ENCODE results near the gene C6.

C6 gene

GRCh38 chr5:41118177-41118576 is 95.2 kb downstream of the C6 start:
- no peak for DNase-seq

- DNase-seq = no peak
These were observed 98.1 kb downstream of the C6 start for GRCh38 chr5:41115281-41115680.

GRCh38 chr5:41112486-41113455 is 100.6 kb downstream of the C6 start:
- DNase-seq = no peak

DNA sequence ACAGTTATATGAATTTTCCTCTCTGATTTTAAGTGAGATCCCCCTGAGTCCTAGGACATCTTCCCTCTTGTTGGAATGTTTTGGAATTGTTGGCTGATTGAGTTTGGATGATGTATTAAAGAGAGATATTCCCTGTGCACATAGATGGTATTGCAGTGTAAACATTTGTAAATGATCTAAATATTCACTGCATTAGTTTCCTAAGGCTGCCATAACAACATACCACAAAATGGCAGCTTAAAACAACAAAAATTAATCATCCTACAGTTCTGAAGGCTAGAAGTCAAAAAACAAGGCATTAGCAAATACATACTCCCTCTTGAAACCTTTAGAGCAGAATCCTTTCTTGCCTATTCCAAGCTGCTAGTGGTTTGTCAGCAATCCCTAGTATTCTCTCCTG is 104.1 kb downstream of the C6 start:
- DNase-seq = no peak

DNA sequence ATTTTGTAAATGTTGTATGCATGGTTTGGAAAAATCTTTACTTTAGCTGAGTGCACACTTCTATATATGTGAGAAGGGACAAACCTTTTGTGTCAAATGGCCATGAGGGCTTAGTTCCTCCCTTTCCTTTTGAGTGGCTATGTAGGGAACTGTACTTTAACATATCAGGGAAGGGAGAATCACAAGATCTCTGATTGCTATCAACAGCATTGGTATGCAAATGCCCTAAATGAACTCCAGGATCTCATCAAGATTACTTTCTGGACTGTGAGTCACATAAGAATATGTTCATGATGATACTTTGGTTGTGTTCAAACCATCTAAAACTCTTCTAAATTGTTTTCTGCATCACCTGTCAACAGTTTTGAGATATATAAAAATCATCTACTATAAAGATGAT is 111.0 kb downstream of the C6 start:
- no peak for DNase-seq

- no peak for DNase-seq
These were observed 115.7 kb downstream of the C6 start for GRCh38 chr5:41097642-41098041.

DNA sequence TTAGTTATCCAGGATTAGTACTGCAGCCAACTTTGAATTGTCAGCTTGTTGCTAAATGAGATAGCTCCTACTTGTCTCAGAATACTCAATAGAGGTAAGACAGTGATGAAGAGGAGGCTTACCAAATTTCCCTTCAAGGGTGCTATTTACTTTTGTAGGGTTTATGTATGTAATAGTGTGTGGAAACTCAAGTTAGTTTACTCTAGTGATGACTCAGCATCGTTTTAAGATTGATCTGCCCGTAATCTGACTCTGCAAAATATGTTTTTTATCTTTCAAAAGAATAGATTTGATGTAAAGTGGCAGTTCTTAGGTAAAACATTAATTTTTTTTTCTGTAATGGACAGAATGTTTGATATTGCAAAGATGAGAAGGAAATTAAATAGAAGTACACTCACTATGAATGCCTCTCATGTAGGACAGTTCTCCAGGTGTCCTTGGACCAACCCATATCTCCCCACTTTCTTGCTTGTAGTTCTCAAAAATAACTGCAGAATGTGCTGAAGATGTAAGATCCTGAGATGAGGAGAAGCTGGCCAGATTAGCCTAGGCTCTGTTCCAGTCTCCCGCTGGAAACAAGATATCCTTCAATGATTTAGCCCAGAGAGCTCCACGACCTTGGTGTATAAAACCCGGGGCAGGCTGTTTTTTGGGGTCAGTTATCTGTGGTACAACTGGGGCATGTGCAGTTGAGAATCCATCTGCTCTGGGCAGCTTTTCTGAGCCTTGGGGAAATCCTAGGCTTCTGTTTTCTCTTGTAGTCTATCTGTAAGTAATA is 117.8 kb downstream of the C6 start:
- DNase-seq = no peak

DNA sequence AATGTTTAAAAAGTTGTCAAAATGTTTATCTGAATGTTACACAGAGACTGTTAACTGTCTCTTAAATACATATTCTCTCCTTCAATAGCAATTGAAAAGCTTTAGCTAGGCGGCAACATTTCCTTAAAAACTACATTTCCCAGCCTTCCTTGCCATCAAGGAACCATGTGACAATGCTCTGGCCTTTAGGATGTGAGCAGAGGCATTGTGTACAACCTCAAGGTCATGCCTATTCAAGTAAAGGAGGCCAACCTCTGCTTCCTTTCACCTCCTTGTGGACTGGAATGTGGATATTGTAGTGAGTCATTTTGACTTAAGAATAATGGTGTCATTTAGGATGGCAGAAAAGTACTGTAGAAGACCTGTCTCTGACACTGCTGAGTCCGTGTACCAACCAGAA is 118.5 kb downstream of the C6 start:
- no peak for DNase-seq

GRCh38 chr5:41093803-41094202 is 119.5 kb downstream of the C6 start:
- no peak for DNase-seq
